WTC11 (cell line): ENCODE data around the gene PHF12. TPM values are rescaled to one million over a fixed set of nuclear protein-coding genes. Genes with fewer than 3 reads are reported as not detected.

Experiments used
- ATAC-seq: fragments of 200-7000 bp; cut with Tn5 transposase; 2 replicates; pipeline ENCODE4 v1.10.0; 2021; ENCODE audit warnings: mild to moderate bottlenecking, moderate library complexity
- CTCF ChIA-PET: fragments of 300-600 bp; sonication (Branson Sonifier 250); formaldehyde crosslinking; loops from one replicate; lab custom pipeline; 2021; ENCODE audit warnings: antibody characterized with exemption; lab: Charles Lee
- POLR2A ChIA-PET: fragments of 350-600 bp; sonication (Branson Sonifier 250); formaldehyde crosslinking; loops from one replicate; lab custom pipeline; 2021; ENCODE audit warnings: antibody characterized with exemption; lab: Charles Lee
- DNase-seq: peaks from one replicate; pipeline ENCODE4 v3.0.0; 2021; ENCODE audit warnings: low spot score
- H3K27ac Mint-ChIP-seq: 2 replicates; pipeline ENCODE4 v1.8.0; 2021; ENCODE audit warnings: mixed read lengths
- H3K27me3 Mint-ChIP-seq: 2 replicates; pipeline ENCODE4 v1.8.0; 2021; ENCODE audit warnings: low read depth, mild to moderate bottlenecking, moderate library complexity, mixed read lengths
- H3K36me3 Mint-ChIP-seq: 2 replicates; pipeline ENCODE4 v1.8.0; 2021; ENCODE audit warnings: mixed read lengths
- H3K4me1 Mint-ChIP-seq: 2 replicates; pipeline ENCODE4 v1.8.0; 2022; ENCODE audit warnings: mixed read lengths
- H3K4me3 Mint-ChIP-seq: 2 replicates; pipeline ENCODE4 v1.8.0; 2021; ENCODE audit warnings: mild to moderate bottlenecking, moderate library complexity, mixed read lengths
- H3K9me3 Mint-ChIP-seq: 2 replicates; pipeline ENCODE4 v1.8.0; 2021; ENCODE audit warnings: mixed read lengths
- ATF1 ChIP-seq: sonication (generic); formaldehyde crosslinking; IDR thresholded peaks from 2 replicates; pipeline ENCODE4 v1.8.1; 2023; ENCODE audit warnings: mild to moderate bottlenecking, moderate library complexity, missing genetic modification reagents
- E2F4 ChIP-seq: sonication (generic); formaldehyde crosslinking; IDR thresholded peaks from 2 replicates; pipeline ENCODE4 v1.8.1; 2022; ENCODE audit warnings: low read depth, mild to moderate bottlenecking, moderate library complexity, missing genetic modification reagents, borderline replicate concordance
- EMX1 ChIP-seq: fragments of 250-450 bp; sonication (Bioruptor Pico); IDR thresholded peaks from 2 replicates; pipeline ENCODE4 v1.8.0; 2021; ENCODE audit warnings: mild to moderate bottlenecking
- ERG ChIP-seq: fragments of 250-450 bp; sonication (Bioruptor Pico); IDR thresholded peaks from 2 replicates; pipeline ENCODE4 v1.8.0; 2021; ENCODE audit warnings: mild to moderate bottlenecking
- ESRRA ChIP-seq: sonication (generic); formaldehyde crosslinking; IDR thresholded peaks from 2 replicates; pipeline ENCODE4 v1.8.1; 2022; ENCODE audit warnings: mild to moderate bottlenecking, missing genetic modification reagents, borderline replicate concordance
- FOXJ3 ChIP-seq: sonication (generic); formaldehyde crosslinking; IDR thresholded peaks from 2 replicates; pipeline ENCODE4 v1.9.0; 2021; ENCODE audit warnings: missing genetic modification reagents, mild to moderate bottlenecking, borderline replicate concordance
- GRHL2 ChIP-seq: fragments of 250-450 bp; sonication (Bioruptor Pico); IDR thresholded peaks from 2 replicates; pipeline ENCODE4 v1.8.0; 2022; ENCODE audit warnings: mild to moderate bottlenecking, moderate library complexity; ENCODE audit not compliant: insufficient replicate concordance, severe bottlenecking
- GTF2I ChIP-seq: fragments of 250-450 bp; sonication (Bioruptor Pico); conservative IDR thresholded peaks from 2 replicates; pipeline ENCODE4 v1.4.0; 2021; ENCODE audit warnings: mild to moderate bottlenecking
- JUN ChIP-seq: sonication (generic); formaldehyde crosslinking; IDR thresholded peaks from 2 replicates; pipeline ENCODE4 v1.8.0; 2023; ENCODE audit warnings: mild to moderate bottlenecking, missing genetic modification reagents
- MXD4 ChIP-seq: fragments of 250-450 bp; sonication (Bioruptor Pico); IDR thresholded peaks from 2 replicates; pipeline ENCODE4 v1.8.0; 2021; ENCODE audit warnings: mild to moderate bottlenecking, moderate library complexity, borderline replicate concordance
- NR1H2 ChIP-seq: sonication (generic); formaldehyde crosslinking; IDR thresholded peaks from 2 replicates; pipeline ENCODE4 v1.9.0; 2021; ENCODE audit warnings: mild to moderate bottlenecking, moderate library complexity, missing genetic modification reagents
- OVOL2 ChIP-seq: fragments of 250-450 bp; sonication (Bioruptor Pico); IDR thresholded peaks from 2 replicates; pipeline ENCODE4 v1.9.0; 2021; ENCODE audit warnings: mild to moderate bottlenecking, borderline replicate concordance
- PRDM15 ChIP-seq: sonication (generic); formaldehyde crosslinking; IDR thresholded peaks from 2 replicates; pipeline ENCODE4 v1.8.0; 2022; ENCODE audit warnings: missing genetic modification reagents
- PRRX2 ChIP-seq: fragments of 250-450 bp; sonication (Bioruptor Pico); IDR thresholded peaks from 2 replicates; pipeline ENCODE4 v1.8.0; 2021; ENCODE audit warnings: mild to moderate bottlenecking
- RELA ChIP-seq: sonication (generic); formaldehyde crosslinking; IDR thresholded peaks from 2 replicates; pipeline ENCODE4 v1.8.1; 2022; ENCODE audit warnings: missing genetic modification reagents, mild to moderate bottlenecking, borderline replicate concordance
- SMAD3 ChIP-seq: sonication (generic); formaldehyde crosslinking; IDR thresholded peaks from 2 replicates; pipeline ENCODE4 v1.8.0; 2022; ENCODE audit warnings: missing genetic modification reagents, mild to moderate bottlenecking, borderline replicate concordance
- SP1 ChIP-seq: sonication (generic); formaldehyde crosslinking; conservative IDR thresholded peaks from 2 replicates; pipeline ENCODE4 v1.8.1; 2022; ENCODE audit warnings: missing genetic modification reagents
- TP53 ChIP-seq: sonication (generic); formaldehyde crosslinking; IDR thresholded peaks from 2 replicates; pipeline ENCODE4 v1.8.1; 2023; ENCODE audit warnings: mild to moderate bottlenecking, missing genetic modification reagents
- ZNF219 ChIP-seq: sonication (generic); formaldehyde crosslinking; IDR thresholded peaks from 2 replicates; pipeline ENCODE4 v1.8.0; 2023; ENCODE audit warnings: missing genetic modification reagents, mild to moderate bottlenecking, borderline replicate concordance
- ZNF263 ChIP-seq: sonication (generic); formaldehyde crosslinking; IDR thresholded peaks from 2 replicates; pipeline ENCODE4 v1.8.1; 2022; ENCODE audit warnings: low read depth, mild to moderate bottlenecking, moderate library complexity, missing genetic modification reagents
- total RNA-seq: library from RNA; stranded (reverse); gene quantifications from 3 replicates; pipeline ENCODE4 v1.2.3, GENCODE V29; 2021
- TF ChIP-seq, protein P1 (sequence below): sonication (generic); formaldehyde crosslinking; IDR thresholded peaks from 2 replicates; pipeline ENCODE4 v1.8.0; 2022; ENCODE audit warnings: mild to moderate bottlenecking, missing genetic modification reagents
- TF ChIP-seq, protein P2 (sequence below): sonication (generic); formaldehyde crosslinking; conservative IDR thresholded peaks from 2 replicates; pipeline ENCODE4 v1.8.1; 2022; ENCODE audit warnings: mild to moderate bottlenecking, missing genetic modification reagents

PHF12 gene
- total RNA-seq, 1 experiment from 2014 or later: 69.8 TPM

DNA sequence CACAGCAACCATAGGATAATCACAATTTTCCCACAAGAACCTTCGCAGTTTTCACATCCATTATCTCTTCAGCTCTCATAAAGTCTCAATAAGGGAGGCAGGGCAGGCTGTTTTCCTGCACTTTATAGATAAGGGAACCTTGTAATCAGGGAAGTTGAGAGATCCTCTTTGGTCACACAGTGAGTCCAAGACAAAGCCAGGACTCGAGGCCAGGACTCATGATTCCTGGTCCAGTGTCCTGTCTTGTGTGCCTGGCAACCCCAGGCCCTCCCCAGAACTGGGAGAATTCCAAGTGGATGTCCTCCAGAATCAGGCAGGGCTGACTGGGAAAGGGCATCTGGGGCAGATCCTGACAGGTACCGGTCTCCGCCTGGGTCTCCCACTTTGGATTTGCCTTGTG, 23.1 kb upstream of the PHF12 start:
- Mint-ChIP-seq H3K27ac (no peak overlapping the region), H3K9me3 (no peaks in the 10 kb centered on the region), H3K27me3 (peaks cover 13% of the 10 kb centered on the region), H3K4me1 (peaks cover 23% of the 10 kb centered on the region), H3K4me3 (no peak overlapping the region), H3K36me3 (no peaks in the 10 kb centered on the region)
- ChIA-PET POLR2A (no interaction called here), CTCF (interaction anchor here (1.0 to 3.2 kb wide), 4 partner anchors 9 to 142 kb away, joined by 3 to 31 read pairs (median 4); no protein-coding TSS in a partner anchor)
- ATAC-seq (no peak), DNase-seq (no peak)
- TF ChIP-seq, protein P1, sequence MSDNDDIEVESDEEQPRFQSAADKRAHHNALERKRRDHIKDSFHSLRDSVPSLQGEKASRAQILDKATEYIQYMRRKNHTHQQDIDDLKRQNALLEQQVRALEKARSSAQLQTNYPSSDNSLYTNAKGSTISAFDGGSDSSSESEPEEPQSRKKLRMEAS: no peak
- TF ChIP-seq ZNF219 (CRISPR knock-in tag) (no peak), PRRX2 (CRISPR knock-in tag) (no peak), MXD4 (CRISPR knock-in tag) (no peak), ATF1 (no peak), E2F4 (CRISPR knock-in tag) (no peak), PRDM15 (CRISPR knock-in tag) (no peak), JUN (CRISPR knock-in tag) (no peak)
- TF ChIP-seq, protein P2, sequence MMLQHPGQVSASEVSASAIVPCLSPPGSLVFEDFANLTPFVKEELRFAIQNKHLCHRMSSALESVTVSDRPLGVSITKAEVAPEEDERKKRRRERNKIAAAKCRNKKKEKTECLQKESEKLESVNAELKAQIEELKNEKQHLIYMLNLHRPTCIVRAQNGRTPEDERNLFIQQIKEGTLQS (CRISPR knock-in tag): no peak

- H3K27me3 Mint-ChIP-seq: peaks cover 3% of the 10 kb centered on the region; the same call in 1 of the 2 replicates
- H3K4me1 Mint-ChIP-seq: peaks cover 33% of the 10 kb centered on the region
- DNase-seq: no peak
These were observed 22.1 kb upstream of the PHF12 start for GRCh38 chr17:28973425-28973824.

More at GRCh38 chr17:28973425-28973824, 22.1 kb upstream of the PHF12 start:
- Mint-ChIP-seq H3K36me3 (no peaks in the 10 kb centered on the region), H3K27ac (no peak overlapping the region), H3K4me3 (no peak overlapping the region), H3K9me3 (no peaks in the 10 kb centered on the region)
- POLR2A ChIA-PET: interaction anchor here (1.0 kb wide), 1 partner anchor 46 kb away, joined by 3 read pairs; no protein-coding TSS in a partner anchor
- TF ChIP-seq ESRRA (CRISPR knock-in tag) (no peak), GTF2I (CRISPR knock-in tag) (no peak), EMX1 (CRISPR knock-in tag) (no peak), RELA (CRISPR knock-in tag) (no peak), ZNF263 (CRISPR knock-in tag) (no peak), SP1 (CRISPR knock-in tag) (no peak), ZNF219 (CRISPR knock-in tag) (no peak), TP53 (CRISPR knock-in tag) (no peak), FOXJ3 (CRISPR knock-in tag) (no peak), NR1H2 (no peak), GRHL2 (CRISPR knock-in tag) (no peak), SMAD3 (CRISPR knock-in tag) (no peak), ERG (CRISPR knock-in tag) (no peak), OVOL2 (CRISPR knock-in tag) (no peak)
- CTCF ChIA-PET: interaction anchor here (0.9 to 3.2 kb wide), 9 partner anchors 8 to 143 kb away, joined by 3 to 31 read pairs (median 5); no protein-coding TSS in a partner anchor
- ATAC-seq: no peak
